A549 (cell line): Measurements from ENCODE around the gene GPATCH8. TPM values are rescaled to one million over a fixed set of nuclear protein-coding genes. Genes with fewer than 3 reads are reported as not detected.

Experiments used
- ATAC-seq, 2 experiments: fragments of 200-7000 bp in 1 of 2; fragments of >200 bp in 1 of 2; cut with Nextera tagmentation in 1 of 2; cut with Tn5 transposase in 1 of 2; 3 replicates each; pipeline versions ENCODE4 v1.8.0 to v1.9.1; 2018 to 2020; ENCODE audit warnings: mild to moderate bottlenecking in 1 of 2, moderate library complexity in 1 of 2
- CTCF ChIA-PET: fragments of 300-600 bp; sonication (Branson Sonifier 250); formaldehyde crosslinking; extraction: SDS; loops from one replicate; lab custom pipeline; 2021; ENCODE audit warnings: antibody characterized with exemption, inconsistent platforms; lab: Yijun Ruan, JAX
- POLR2A ChIA-PET: fragments of 350-600 bp; formaldehyde crosslinking; extraction: SDS; loops from one replicate; lab custom pipeline; 2021; ENCODE audit warnings: antibody characterized with exemption, inconsistent platforms; lab: Yijun Ruan, JAX
- DNase-seq, 2 experiments: peaks; one replicate each; pipeline versions ENCODE4 v3.0.0 to v3.0.0-alpha.2; 2011 to 2016; ENCODE audit warnings: low read depth in 1 of 2, low spot score in 1 of 2
- FAIRE-seq: peaks from 2 replicates; lab custom pipeline; 2011; peaks lifted over from hg19 to GRCh38; lab: Jason Lieb, UNC
- H3K27ac ChIP-seq, 2 experiments: fragments of >200 bp; sonication (Bioruptor Twin); formaldehyde crosslinking; 3 replicates each; pipeline ENCODE4 v1.5.1; 2016 to 2017
- H3K4me1 ChIP-seq: fragments of >200 bp; sonication (Bioruptor Twin); formaldehyde crosslinking; 3 replicates; pipeline ENCODE4 v1.6.1; 2016
- H3K4me2 ChIP-seq: fragments of >200 bp; sonication (Bioruptor Twin); formaldehyde crosslinking; 3 replicates; pipeline ENCODE4 v1.6.1; 2016
- H3K4me3 ChIP-seq: fragments of >200 bp; sonication (Bioruptor Twin); formaldehyde crosslinking; 3 replicates; pipeline ENCODE4 v1.5.1; 2016
- H3K9me3 ChIP-seq: fragments of >200 bp; sonication (Bioruptor Twin); formaldehyde crosslinking; 3 replicates; pipeline ENCODE4 v1.6.1; 2016
- BCL3 ChIP-seq: fragments of >200 bp; sonication (Bioruptor Twin); formaldehyde crosslinking; IDR thresholded peaks from 3 replicates; pipeline ENCODE4 v1.6.1; 2016
- BHLHE40 ChIP-seq: IDR thresholded peaks from 2 replicates; pipeline ENCODE4 v1.6.1; 2012; ENCODE audit warnings: low read depth, low read length, inconsistent platforms
- CBX2 ChIP-seq: fragments of 200-600 bp; sonication (generic); IDR thresholded peaks from 2 replicates; pipeline ENCODE4 v1.6.1; 2016; ENCODE audit warnings: low read depth, mild to moderate bottlenecking, borderline replicate concordance
- CBX8 ChIP-seq: fragments of 200-600 bp; sonication (generic); IDR thresholded peaks from 2 replicates; pipeline ENCODE4 v1.6.1; 2016
- CEBPB ChIP-seq, 2 experiments: fragments of >200 bp in 1 of 2; sonication (Bioruptor Twin) in 1 of 2; formaldehyde crosslinking in 1 of 2; IDR thresholded peaks; 2 replicates each; pipeline ENCODE4 v1.6.1; 2012 to 2016
- CHD4 ChIP-seq: fragments of 200-600 bp; sonication (generic); IDR thresholded peaks from 2 replicates; pipeline ENCODE4 v1.6.1; 2016; ENCODE audit warnings: antibody characterized with exemption, mild to moderate bottlenecking, borderline replicate concordance
- ELK1 ChIP-seq: fragments of 150-350 bp; IDR thresholded peaks from 2 replicates; pipeline ENCODE4 v1.6.1; 2014; ENCODE audit warnings: low read depth, mild to moderate bottlenecking, low read length
- FOSL2 ChIP-seq, 2 experiments: fragments of 450-650 bp in 1 of 2; fragments of >200 bp in 1 of 2; sonication (Bioruptor Twin) in 1 of 2; formaldehyde crosslinking; IDR thresholded peaks; 2 replicates each; pipeline versions ENCODE4 v1.5.0 to v1.6.1; 2016 to 2020; ENCODE audit warnings: mild to moderate bottlenecking in 1 of 2, moderate library complexity in 1 of 2
- GATA3 ChIP-seq: IDR thresholded peaks from 2 replicates; pipeline ENCODE4 v1.6.1; 2012; ENCODE audit warnings: borderline replicate concordance
- HEYL ChIP-seq: fragments of 250-450 bp; sonication (Bioruptor Pico); IDR thresholded peaks from 2 replicates; pipeline ENCODE4 v1.8.0; 2021; ENCODE audit warnings: mild to moderate bottlenecking, moderate library complexity
- HMGXB4 ChIP-seq: fragments of 250-450 bp; sonication (Bioruptor Pico); IDR thresholded peaks from 2 replicates; pipeline ENCODE4 v1.5.0; 2021; ENCODE audit warnings: mild to moderate bottlenecking, moderate library complexity, borderline replicate concordance
- JUNB ChIP-seq: fragments of >200 bp; sonication (Bioruptor Twin); formaldehyde crosslinking; IDR thresholded peaks from 2 replicates; pipeline ENCODE4 v1.6.1; 2016
- KDM1A ChIP-seq: fragments of 200-600 bp; sonication (generic); IDR thresholded peaks from 2 replicates; pipeline ENCODE4 v1.6.1; 2016; ENCODE audit warnings: low read depth, mild to moderate bottlenecking
- NFE2L2 ChIP-seq: fragments of 150-350 bp; conservative IDR thresholded peaks from 2 replicates; pipeline ENCODE4 v1.6.1; 2014; ENCODE audit warnings: low read length
- NPAS2 ChIP-seq: fragments of 250-450 bp; sonication (Bioruptor Pico); IDR thresholded peaks from 2 replicates; pipeline ENCODE4 v1.8.0; 2022; ENCODE audit warnings: mild to moderate bottlenecking, moderate library complexity, borderline replicate concordance
- RCOR1 ChIP-seq: fragments of 150-350 bp; IDR thresholded peaks from 2 replicates; pipeline ENCODE4 v1.6.1; 2014; ENCODE audit warnings: antibody characterized with exemption, low read length, low read depth
- REST ChIP-seq: fragments of 200-600 bp; sonication (generic); IDR thresholded peaks from 2 replicates; pipeline ENCODE4 v1.6.1; 2016; ENCODE audit warnings: antibody characterized with exemption, mild to moderate bottlenecking, moderate library complexity
- ZC3H11A ChIP-seq: fragments of 450-650 bp; IDR thresholded peaks from 2 replicates; pipeline ENCODE4 v1.6.1; 2014; ENCODE audit warnings: antibody characterized with exemption, mild to moderate bottlenecking
- ZFP36 ChIP-seq: fragments of 450-650 bp; IDR thresholded peaks from 2 replicates; pipeline ENCODE4 v1.6.1; 2014; ENCODE audit warnings: borderline replicate concordance; ENCODE audit not compliant: partially characterized antibody
- WGBS: methylation state at CpG from one replicate; pipeline ENCODE4 v1.1.6; 2017; ENCODE audit errors: missing lambda C conversion rate; 5-methylcytosine and 5-hydroxymethylcytosine counted together
- polyA plus RNA-seq, 4 experiments: library from polyadenylated mRNA; depleted of rRNA in 3 of 4; stranded (reverse); fragments of >200 nt; fragmentation: RNase III in 1 of 4; extraction: RNeasy Plus Mini Kit Qiagen cat#74134 plus additional on column Dnase treatment in 1 of 4; gene quantifications; 2 replicates in 3 of 4; 3 replicates in 1 of 4; pipeline ENCODE4 v1.2.3, GENCODE V29; 2011 to 2017

The GPATCH8 gene
- polyA plus RNA-seq, 2 of the 4 experiments (the other 2 are of a cell fraction), result 21.7 to 27.3 TPM

- ATAC-seq, result no peak
- Histone ChIP-seq H3K4me1 (no peaks in the 10 kb centered on the region), H3K9me3 (no peaks in the 10 kb centered on the region), H3K4me3 (no peak overlapping the region), H3K27ac (no peak overlapping the region), H3K4me2 (no peak overlapping the region)
- ChIA-PET CTCF (interaction anchor here (1.1 to 6.3 kb wide), 5 partner anchors 14 to 49 kb away, joined by 3 to 37 read pairs (median 5); no protein-coding TSS in a partner anchor), POLR2A (no interaction called here)
- no peak for DNase-seq
- no peak for FAIRE-seq
- WGBS, result 91% methylated on average over 3 of the region's 3 CpGs
- TF ChIP-seq NPAS2 (no peak), ELK1 (no peak), REST (no peak), BCL3 (no peak), HEYL (no peak), CBX8 (no peak), KDM1A (no peak), ZFP36 (no peak), NFE2L2 (no peak), FOSL2 (IDR thresholded peaks at IDR 0.05) (no peak), FOSL2 (CRISPR knock-in tag; IDR thresholded peaks at IDR 0.05) (no peak), CBX2 (no peak), HMGXB4 (CRISPR knock-in tag) (no peak), BHLHE40 (no peak), ZC3H11A (no peak), GATA3 (no peak), RCOR1 (no peak), CHD4 (no peak)
- TF ChIP-seq, all 56 proteins: peak for 0
Observed at GRCh38 chr17:44424828-44425461, 78.3 kb downstream of the GPATCH8 start.

- no peak for TF ChIP-seq CEBPB (IDR thresholded peaks at IDR 0.05)
- 0 out of 2 replicates have a peak, but pooled peaks have one; percentile 29 for TF ChIP-seq JUNB
- no peak for TF ChIP-seq FOSL2 (IDR thresholded peaks at IDR 0.05)
- peak; percentile 61 for TF ChIP-seq FOSL2 (CRISPR knock-in tag; IDR thresholded peaks at IDR 0.05)
- H3K4me3 ChIP-seq, result no peak overlapping the region
- H3K27ac ChIP-seq, result 0 out of 6 replicates have a peak overlapping the region, but pooled peaks of 1 of the 2 experiments have one; percentile 1
- ChIA-PET CTCF (interaction anchor here (0.5 to 1.3 kb wide), 4 partner anchors 12 to 322 kb away, joined by 3 read pairs; no protein-coding TSS in a partner anchor), POLR2A (no interaction called here)
- peak overlapping the region; percentile 3; the same call in 1 of the 3 replicates for H3K4me2 ChIP-seq
- FAIRE-seq (peak; percentile 46), DNase-seq (peak in 1 of 2 experiments; percentile 47), ATAC-seq (peak; percentile 67 to 77; a peak in 5 of 6 replicates)
- WGBS, result 47% methylated on average over 2 of the region's 2 CpGs
- peaks cover 12% of the 10 kb centered on the region for H3K4me1 ChIP-seq
- H3K9me3 ChIP-seq, result no peaks in the 10 kb centered on the region
Observed at GRCh38 chr17:44417553-44417952, 85.7 kb downstream of the GPATCH8 start.
